Osteoblast (primary cell): ENCODE data around the gene KIAA0319L. TPM values are rescaled to one million over a fixed set of nuclear protein-coding genes. Genes with fewer than 3 reads are reported as not detected.

ENCODE experiments used
- DNase-seq: peaks from one replicate; pipeline ENCODE4 v3.0.0; 2011; ENCODE audit warnings: low spot score, mixed read lengths; ENCODE audit not compliant: insufficient read length; ENCODE audit errors: missing footprints
- H2AFZ ChIP-seq: 2 replicates; pipeline ENCODE4 v1.6.0; 2011; ENCODE audit warnings: mild to moderate bottlenecking, low read length
- H3K27ac ChIP-seq: 2 replicates; pipeline ENCODE4 v1.5.1; 2011; ENCODE audit warnings: mild to moderate bottlenecking, low read depth, low read length, moderate library complexity
- H3K27me3 ChIP-seq: 2 replicates; pipeline ENCODE4 v1.6.0; 2012; ENCODE audit warnings: mild to moderate bottlenecking, control low read depth, inconsistent platforms, low read length, moderate library complexity; ENCODE audit not compliant: insufficient read depth
- H3K36me3 ChIP-seq: 2 replicates; pipeline ENCODE4 v1.5.1; 2011; ENCODE audit warnings: mild to moderate bottlenecking, low read length, control low read depth, moderate library complexity; ENCODE audit not compliant: insufficient read depth
- H3K4me1 ChIP-seq: 2 replicates; pipeline ENCODE4 v1.5.1; 2011; ENCODE audit warnings: mild to moderate bottlenecking, low read length, control low read depth, moderate library complexity; ENCODE audit not compliant: insufficient read depth
- H3K4me2 ChIP-seq: 2 replicates; pipeline ENCODE4 v1.6.0; 2011; ENCODE audit warnings: mild to moderate bottlenecking, low read length; ENCODE audit not compliant: insufficient read depth
- H3K4me3 ChIP-seq: fragments of 200-600 bp; sonication (generic); 3 replicates; pipeline ENCODE4 v1.5.1; 2012; ENCODE audit warnings: mild to moderate bottlenecking, low read length, inconsistent platforms; ENCODE audit not compliant: insufficient read depth
- H3K79me2 ChIP-seq: 2 replicates; pipeline ENCODE4 v1.6.0; 2012; ENCODE audit warnings: mild to moderate bottlenecking, low read length, control low read depth, inconsistent platforms; ENCODE audit not compliant: insufficient read depth
- H3K9me3 ChIP-seq: 2 replicates; pipeline ENCODE4 v1.5.1; 2011; ENCODE audit warnings: low read depth, low read length, control low read depth
- H4K20me1 ChIP-seq: 2 replicates; pipeline ENCODE4 v1.6.0; 2012; ENCODE audit warnings: mild to moderate bottlenecking, low read length, control low read depth; ENCODE audit not compliant: insufficient read depth
- total RNA-seq: library from RNA; depleted of rRNA; stranded (reverse); fragments of >200 nt; gene quantifications from 2 replicates; pipeline ENCODE4 v1.2.3, GENCODE V29; 2012
- TF ChIP-seq, protein P1 (sequence below): IDR thresholded peaks from 2 replicates; pipeline ENCODE4 v1.5.1; 2011; ENCODE audit warnings: mild to moderate bottlenecking, low read depth, low read length, moderate library complexity; ENCODE audit errors: extremely low read depth

Gene KIAA0319L
- total RNA-seq, 1 donor = 44.9 TPM

DNA sequence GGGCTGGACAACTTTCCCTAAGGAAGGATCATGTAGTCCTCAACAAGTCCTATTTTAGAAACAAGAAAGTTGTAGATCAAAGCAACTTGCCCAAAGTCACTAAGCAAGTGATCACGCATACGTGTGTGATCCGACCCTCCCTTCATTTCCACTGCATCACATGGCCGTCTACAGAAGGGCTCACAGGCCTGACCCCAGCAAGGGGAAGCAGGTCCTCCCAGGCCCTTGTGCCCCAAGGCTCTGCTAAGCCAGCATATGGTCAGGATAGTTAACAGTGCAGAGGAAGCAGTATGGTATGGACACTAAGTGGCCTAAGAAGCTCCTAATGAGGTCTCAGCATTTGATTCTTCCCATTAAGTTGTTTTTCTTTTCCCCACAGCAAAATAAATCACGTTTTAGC, 40.7 kb upstream of the KIAA0319L start:
- Histone ChIP-seq H4K20me1 (no peaks in the 10 kb centered on the region), H3K36me3 (peaks cover 29% of the 10 kb centered on the region), H3K9me3 (no peaks in the 10 kb centered on the region), H3K4me3 (no peak overlapping the region), H3K27me3 (no peaks in the 10 kb centered on the region), H3K79me2 (no peaks in the 10 kb centered on the region), H3K4me2 (no peak overlapping the region), H3K4me1 (no peaks in the 10 kb centered on the region), H2AFZ (no peak overlapping the region), H3K27ac (no peak overlapping the region)
- no peak for DNase-seq
- TF ChIP-seq, protein P1, sequence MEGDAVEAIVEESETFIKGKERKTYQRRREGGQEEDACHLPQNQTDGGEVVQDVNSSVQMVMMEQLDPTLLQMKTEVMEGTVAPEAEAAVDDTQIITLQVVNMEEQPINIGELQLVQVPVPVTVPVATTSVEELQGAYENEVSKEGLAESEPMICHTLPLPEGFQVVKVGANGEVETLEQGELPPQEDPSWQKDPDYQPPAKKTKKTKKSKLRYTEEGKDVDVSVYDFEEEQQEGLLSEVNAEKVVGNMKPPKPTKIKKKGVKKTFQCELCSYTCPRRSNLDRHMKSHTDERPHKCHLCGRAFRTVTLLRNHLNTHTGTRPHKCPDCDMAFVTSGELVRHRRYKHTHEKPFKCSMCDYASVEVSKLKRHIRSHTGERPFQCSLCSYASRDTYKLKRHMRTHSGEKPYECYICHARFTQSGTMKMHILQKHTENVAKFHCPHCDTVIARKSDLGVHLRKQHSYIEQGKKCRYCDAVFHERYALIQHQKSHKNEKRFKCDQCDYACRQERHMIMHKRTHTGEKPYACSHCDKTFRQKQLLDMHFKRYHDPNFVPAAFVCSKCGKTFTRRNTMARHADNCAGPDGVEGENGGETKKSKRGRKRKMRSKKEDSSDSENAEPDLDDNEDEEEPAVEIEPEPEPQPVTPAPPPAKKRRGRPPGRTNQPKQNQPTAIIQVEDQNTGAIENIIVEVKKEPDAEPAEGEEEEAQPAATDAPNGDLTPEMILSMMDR = no peak

DNA sequence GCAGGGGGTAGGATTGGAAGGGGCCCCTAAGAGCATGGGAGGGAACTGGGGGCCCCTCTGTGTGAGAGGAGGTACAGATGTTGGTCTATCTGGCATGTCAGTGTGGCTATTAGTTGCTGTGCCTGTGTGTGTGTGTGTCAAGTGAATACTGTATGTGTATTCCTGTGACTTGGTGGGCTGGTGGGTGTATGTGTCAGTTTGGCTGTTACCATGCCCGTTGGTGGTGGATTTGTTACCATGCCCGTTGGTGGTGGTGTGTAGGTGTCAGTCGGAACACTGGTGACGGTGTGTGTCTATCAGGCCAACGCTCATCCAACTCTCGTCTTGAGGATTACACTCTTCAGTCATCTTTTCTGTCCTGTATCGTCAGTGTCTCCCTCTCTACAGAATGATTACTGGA, 38.5 kb upstream of the KIAA0319L start:
- H3K27ac ChIP-seq = no peak overlapping the region
- no peaks in the 10 kb centered on the region for H4K20me1 ChIP-seq
- no peaks in the 10 kb centered on the region for H3K27me3 ChIP-seq
- H3K79me2 ChIP-seq = no peaks in the 10 kb centered on the region
- TF ChIP-seq, protein P1 = no peak
- no peaks in the 10 kb centered on the region for H3K9me3 ChIP-seq
- no peak overlapping the region for H3K4me2 ChIP-seq
- no peak for DNase-seq
- H3K36me3 ChIP-seq = peaks cover 13% of the 10 kb centered on the region
- no peak overlapping the region for H3K4me3 ChIP-seq
- no peak overlapping the region for H2AFZ ChIP-seq
- H3K4me1 ChIP-seq = no peaks in the 10 kb centered on the region

DNA sequence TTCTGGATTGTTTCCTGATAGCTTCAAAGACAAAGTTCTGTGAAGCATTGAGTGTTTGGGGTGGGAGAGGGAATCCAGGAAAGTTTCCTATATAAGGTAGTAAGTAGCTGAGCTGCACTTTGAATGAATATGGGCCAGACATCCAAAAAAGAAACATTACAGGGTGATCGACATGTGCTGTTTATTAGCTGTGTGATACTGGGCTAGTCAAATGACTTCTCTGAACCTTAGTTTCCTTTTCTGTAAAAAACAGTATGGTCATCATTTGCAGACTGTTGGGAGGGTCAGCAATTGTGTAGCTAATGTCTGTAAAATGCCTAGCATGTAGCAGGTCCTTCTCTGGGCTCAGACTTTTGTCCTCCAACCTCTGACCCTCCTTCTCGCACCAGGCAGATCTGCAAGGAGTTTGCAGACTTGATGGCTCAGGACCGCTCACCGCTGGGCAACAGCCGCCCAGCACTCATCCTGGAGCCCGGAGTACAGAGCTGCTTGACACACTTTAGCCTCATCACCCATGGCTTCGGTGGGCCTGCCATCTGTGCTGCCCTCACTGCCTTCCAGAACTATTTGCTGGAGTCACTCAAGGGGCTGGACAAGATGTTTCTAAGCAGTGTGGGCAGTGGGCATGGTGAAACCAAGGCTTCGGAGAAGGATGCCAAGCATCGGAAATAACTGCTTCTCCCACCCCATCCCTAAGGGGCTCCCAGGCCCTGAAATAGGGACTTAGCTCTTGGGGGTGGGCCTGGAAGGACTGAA, 37.0 kb upstream of the KIAA0319L start:
- no peaks in the 10 kb centered on the region for H3K4me1 ChIP-seq
- no peaks in the 10 kb centered on the region for H3K9me3 ChIP-seq
- TF ChIP-seq, protein P1 = no peak
- H3K27ac ChIP-seq = no peak overlapping the region
- no peaks in the 10 kb centered on the region for H3K27me3 ChIP-seq
- no peak for DNase-seq
- H4K20me1 ChIP-seq = no peaks in the 10 kb centered on the region
- no peak overlapping the region for H3K4me3 ChIP-seq
- no peak overlapping the region for H3K4me2 ChIP-seq
- peaks cover 6% of the 10 kb centered on the region for H3K36me3 ChIP-seq
- H3K79me2 ChIP-seq = no peaks in the 10 kb centered on the region
- H2AFZ ChIP-seq = no peak overlapping the region

DNA sequence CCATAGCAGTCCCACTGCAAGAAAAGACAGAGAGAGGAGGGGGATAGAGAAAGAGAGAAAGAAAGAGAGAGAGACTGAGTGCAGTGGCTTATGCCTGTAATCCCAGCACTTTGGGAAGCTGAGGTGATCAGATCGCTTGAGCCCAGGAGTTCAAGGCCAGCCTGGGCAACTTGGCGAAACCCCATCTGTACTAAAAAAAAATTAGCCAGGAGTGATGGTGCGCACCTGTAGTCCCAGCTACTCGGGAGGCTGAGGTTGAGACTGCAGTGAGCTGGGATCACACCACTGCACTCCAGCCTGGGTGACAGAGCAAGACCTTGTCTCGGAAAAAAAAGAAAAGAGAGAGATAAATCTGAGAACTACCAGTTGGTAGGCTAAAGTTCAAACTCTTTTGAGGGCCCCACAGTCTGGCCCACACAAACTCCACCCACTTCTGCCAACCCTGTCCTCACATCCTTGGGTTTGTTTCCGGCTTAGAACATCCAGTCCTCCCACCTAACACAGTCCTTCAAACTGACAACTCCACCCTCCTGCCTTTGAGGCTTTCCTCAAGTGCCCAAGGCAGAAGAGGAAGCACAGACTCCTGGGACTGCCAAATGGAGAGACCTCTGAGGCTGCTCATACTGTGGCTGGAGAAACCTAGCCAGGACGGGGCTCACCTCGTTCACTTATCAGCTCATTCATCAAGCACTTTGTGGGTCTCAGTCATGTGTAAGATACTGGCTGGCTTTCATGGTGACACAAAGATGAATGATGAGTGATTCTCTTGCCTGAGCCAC, 36.0 kb upstream of the KIAA0319L start:
- Histone ChIP-seq H3K27me3 (no peaks in the 10 kb centered on the region), H3K4me3 (no peak overlapping the region), H3K27ac (no peak overlapping the region), H4K20me1 (no peaks in the 10 kb centered on the region), H3K36me3 (peaks cover 6% of the 10 kb centered on the region), H3K9me3 (no peaks in the 10 kb centered on the region), H3K79me2 (no peaks in the 10 kb centered on the region), H3K4me1 (no peaks in the 10 kb centered on the region), H3K4me2 (no peak overlapping the region), H2AFZ (no peak overlapping the region)
- TF ChIP-seq, protein P1 = no peak
- no peak for DNase-seq
